ENCODE measurements around the gene BMPER.

GRCh38 chr7:34191162-34191561 lies 285.8 kb downstream of the BMPER start:
- TF ChIP-seq IRF5 (IDR thresholded peaks at IDR 0.05; ENCODE audit: borderline replicate concordance) (no peak), CTCF (IDR thresholded peaks at IDR 0.05 in 2 of 3, conservative IDR thresholded peaks at IDR 0.05 in 1 of 3; ENCODE audit: control insufficient read depth in 2 of 3, extremely low read depth in 1 of 3, insufficient read depth in 1 of 3, low read depth in 3 of 3, low read length in 3 of 3) (no peak), EP300 (IDR thresholded peaks at IDR 0.05; ENCODE audit: borderline replicate concordance in 1 of 2, control insufficient read depth in 1 of 2, low read depth in 2 of 2, low read length in 2 of 2) (no peak), SREBF2 (IDR thresholded peaks at IDR 0.05; ENCODE audit: low read length) (no peak), ATF2 (IDR thresholded peaks at IDR 0.05; ENCODE audit: low read length) (no peak), NFYB (IDR thresholded peaks at IDR 0.05; ENCODE audit: insufficient read depth, low read depth, low read length) (no peak), POLR2A (IDR thresholded peaks at IDR 0.05; ENCODE audit: low read depth, low read length) (no peak), KAT2A (conservative IDR thresholded peaks at IDR 0.05; ENCODE audit: control insufficient read depth, low read depth, low read length) (no peak), USF2 (IDR thresholded peaks at IDR 0.05; ENCODE audit: borderline replicate concordance, low read depth, low read length) (no peak), GATAD2B (conservative IDR thresholded peaks at IDR 0.05; ENCODE audit: low read depth) (no peak), MYC (IDR thresholded peaks at IDR 0.05; ENCODE audit: insufficient read depth, insufficient read length, insufficient replicate concordance, low read length, severe bottlenecking) (no peak), ZNF274 (IDR thresholded peaks at IDR 0.05; ENCODE audit: insufficient read depth, insufficient read length) (no peak), ZNF592 (IDR thresholded peaks at IDR 0.05) (no peak), RFX5 (IDR thresholded peaks at IDR 0.05; ENCODE audit: low read depth, low read length) (no peak)
